ENCODE measurements around the gene MCAT. TPM values are rescaled to one million over a fixed set of nuclear protein-coding genes. Genes with fewer than 3 reads are reported as not detected.

MCAT gene
- total RNA-seq, 1 donor from 2014 or later, result 4.6 TPM

- no peaks in the 10 kb centered on the region for H3K4me1 ChIP-seq
- H3K36me3 ChIP-seq, result peaks cover 59 to 75% of the 10 kb centered on the region in 2 donors
- intact Hi-C loops (cut with DNase I), result no loop called here
- no peaks in the 10 kb centered on the region for H3K27me3 ChIP-seq
- no peak for DNase-seq (ENCODE audit: low spot score in 2 of 2)
- no peaks in the 10 kb centered on the region for H3K9me3 ChIP-seq
- TF ChIP-seq, protein P1, sequence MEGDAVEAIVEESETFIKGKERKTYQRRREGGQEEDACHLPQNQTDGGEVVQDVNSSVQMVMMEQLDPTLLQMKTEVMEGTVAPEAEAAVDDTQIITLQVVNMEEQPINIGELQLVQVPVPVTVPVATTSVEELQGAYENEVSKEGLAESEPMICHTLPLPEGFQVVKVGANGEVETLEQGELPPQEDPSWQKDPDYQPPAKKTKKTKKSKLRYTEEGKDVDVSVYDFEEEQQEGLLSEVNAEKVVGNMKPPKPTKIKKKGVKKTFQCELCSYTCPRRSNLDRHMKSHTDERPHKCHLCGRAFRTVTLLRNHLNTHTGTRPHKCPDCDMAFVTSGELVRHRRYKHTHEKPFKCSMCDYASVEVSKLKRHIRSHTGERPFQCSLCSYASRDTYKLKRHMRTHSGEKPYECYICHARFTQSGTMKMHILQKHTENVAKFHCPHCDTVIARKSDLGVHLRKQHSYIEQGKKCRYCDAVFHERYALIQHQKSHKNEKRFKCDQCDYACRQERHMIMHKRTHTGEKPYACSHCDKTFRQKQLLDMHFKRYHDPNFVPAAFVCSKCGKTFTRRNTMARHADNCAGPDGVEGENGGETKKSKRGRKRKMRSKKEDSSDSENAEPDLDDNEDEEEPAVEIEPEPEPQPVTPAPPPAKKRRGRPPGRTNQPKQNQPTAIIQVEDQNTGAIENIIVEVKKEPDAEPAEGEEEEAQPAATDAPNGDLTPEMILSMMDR (IDR thresholded peaks at IDR 0.05), result no peak
- H3K4me3 ChIP-seq, result no peak overlapping the region
- no peak overlapping the region for H3K27ac ChIP-seq
Measured at GRCh38 chr22:43176090-43176489, 32.9 kb upstream of the MCAT start.

DNA sequence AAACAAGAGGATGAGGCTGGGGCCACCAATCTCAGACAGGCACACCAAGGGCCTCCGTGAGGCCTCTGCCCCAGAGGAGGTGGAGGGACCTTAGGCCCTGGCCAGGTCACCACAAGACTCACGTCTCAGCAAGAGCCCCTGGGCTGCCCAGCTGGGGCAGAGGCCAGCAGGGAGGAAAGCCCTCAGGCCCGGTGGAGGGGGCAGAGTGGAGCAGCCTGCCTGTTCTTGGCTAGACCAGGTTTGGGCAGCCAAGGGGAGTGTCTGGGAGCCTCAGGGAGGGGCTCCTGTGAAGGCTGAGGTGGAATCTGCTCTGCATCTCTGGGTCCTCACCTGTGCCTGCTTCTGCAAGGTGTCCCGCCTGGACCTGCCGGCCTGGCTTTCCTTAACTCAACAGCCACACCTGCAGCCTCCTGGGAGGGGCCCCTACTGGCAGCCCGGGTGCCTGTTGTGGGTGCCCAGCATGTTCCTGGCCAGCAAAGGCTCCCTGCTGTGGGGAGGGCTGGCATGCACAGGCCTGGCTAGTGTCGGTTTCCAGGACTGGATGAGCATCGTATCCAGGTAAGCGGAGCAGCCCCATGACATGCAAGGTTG lies 31.8 kb upstream of the MCAT start:
- H3K27me3 ChIP-seq, result no peaks in the 10 kb centered on the region
- no peak overlapping the region for H3K4me3 ChIP-seq
- peaks cover 60 to 79% of the 10 kb centered on the region in 2 donors for H3K36me3 ChIP-seq
- no peaks in the 10 kb centered on the region for H3K4me1 ChIP-seq
- TF ChIP-seq, protein P1 (IDR thresholded peaks at IDR 0.05), result no peak
- no peak for DNase-seq (ENCODE audit: low spot score in 2 of 2)
- no peak overlapping the region for H3K27ac ChIP-seq
- intact Hi-C loops (cut with DNase I), result no loop called here
- H3K9me3 ChIP-seq, result no peaks in the 10 kb centered on the region

GRCh38 chr22:43173976-43174720 lies 30.9 kb upstream of the MCAT start:
- no peaks in the 10 kb centered on the region for H3K27me3 ChIP-seq
- H3K27ac ChIP-seq, result no peak overlapping the region
- H3K4me1 ChIP-seq, result no peaks in the 10 kb centered on the region
- no peaks in the 10 kb centered on the region for H3K9me3 ChIP-seq
- DNase-seq (ENCODE audit: low spot score in 2 of 2), result no peak
- intact Hi-C loops (cut with DNase I), result no loop called here
- H3K4me3 ChIP-seq, result no peak overlapping the region
- H3K36me3 ChIP-seq, result peaks cover 53 to 75% of the 10 kb centered on the region in 2 donors
- TF ChIP-seq, protein P1 (IDR thresholded peaks at IDR 0.05), result no peak

GRCh38 chr22:43173566-43173965 lies 30.4 kb upstream of the MCAT start:
- H3K4me3 ChIP-seq, result no peak overlapping the region
- no peak for DNase-seq (ENCODE audit: low spot score in 2 of 2)
- no peak overlapping the region for H3K27ac ChIP-seq
- H3K27me3 ChIP-seq, result no peaks in the 10 kb centered on the region
- H3K36me3 ChIP-seq, result peaks cover 48 to 69% of the 10 kb centered on the region in 2 donors
- intact Hi-C loops (cut with DNase I), result no loop called here
- TF ChIP-seq, protein P1 (IDR thresholded peaks at IDR 0.05), result no peak
- no peaks in the 10 kb centered on the region for H3K4me1 ChIP-seq
- no peaks in the 10 kb centered on the region for H3K9me3 ChIP-seq

DNA sequence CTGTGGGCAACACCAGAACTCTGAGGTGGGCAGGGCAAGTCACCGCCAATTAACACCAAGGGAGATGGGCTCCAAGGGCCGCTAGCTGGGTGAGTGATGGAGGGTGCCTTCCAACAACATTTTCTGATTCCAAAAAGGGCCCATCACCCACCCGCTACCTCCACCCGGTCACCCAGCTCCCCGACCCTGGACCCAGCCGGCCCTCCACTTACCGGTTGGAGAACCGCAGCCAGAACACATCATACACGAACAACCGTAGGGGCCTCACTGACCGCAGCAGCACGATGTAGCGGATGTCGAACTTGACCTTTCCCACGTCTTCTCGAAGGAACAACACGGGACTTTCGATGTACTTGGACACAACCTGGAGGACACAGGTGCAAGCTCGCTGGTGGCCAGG lies 29.0 kb upstream of the MCAT start:
- H3K9me3 ChIP-seq, result no peaks in the 10 kb centered on the region
- H3K4me1 ChIP-seq, result no peaks in the 10 kb centered on the region
- intact Hi-C loops (cut with DNase I), result no loop called here
- peaks cover 51 to 68% of the 10 kb centered on the region in 2 donors for H3K36me3 ChIP-seq
- H3K27me3 ChIP-seq, result no peaks in the 10 kb centered on the region
- TF ChIP-seq, protein P1 (IDR thresholded peaks at IDR 0.05), result no peak
- no peak overlapping the region for H3K27ac ChIP-seq
- no peak overlapping the region for H3K4me3 ChIP-seq
- DNase-seq (ENCODE audit: low spot score in 2 of 2), result no peak
